ENCODE results near the gene ADAMTS9. TPM values are rescaled to one million over a fixed set of nuclear protein-coding genes. Genes with fewer than 3 reads are reported as not detected.

ADAMTS9 gene
- total and polyA plus RNA-seq, 2 donors (not counting 3 experiments of a cell fraction or from before 2014, with no cell fraction given): 6.5 to 23.9 TPM

DNA sequence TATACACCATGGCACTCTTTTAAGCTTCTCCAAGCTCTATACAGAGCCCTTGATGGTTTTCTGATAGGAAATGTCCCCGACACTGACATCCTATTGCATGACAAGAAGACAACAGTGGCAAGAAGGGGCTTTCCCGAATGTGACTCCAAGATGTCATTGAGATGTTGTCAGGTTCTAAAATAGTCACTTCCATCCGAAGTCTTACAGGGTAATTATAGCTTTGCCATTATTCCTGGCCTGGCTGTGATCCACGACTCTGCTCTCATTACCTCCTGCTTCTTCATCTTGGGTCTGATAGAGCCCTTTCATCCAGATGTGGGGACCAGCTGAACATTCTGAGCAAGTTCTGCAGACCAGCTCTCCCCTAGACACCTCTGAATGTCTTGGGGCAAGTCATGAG is 40.6 kb upstream of the ADAMTS9 start:
- H3K4me1 ChIP-seq (ENCODE audit: control insufficient read depth, extremely low read depth, insufficient read depth, low read length): no peaks in the 10 kb centered on the region
- H3K4me2 ChIP-seq (ENCODE audit: insufficient read depth, low read length): no peak overlapping the region
- H3K27me3 ChIP-seq (ENCODE audit: control insufficient read depth in 2 of 2, insufficient read depth in 2 of 2, low read length in 2 of 2): no peaks in the 10 kb centered on the region
- TF ChIP-seq, protein P1, sequence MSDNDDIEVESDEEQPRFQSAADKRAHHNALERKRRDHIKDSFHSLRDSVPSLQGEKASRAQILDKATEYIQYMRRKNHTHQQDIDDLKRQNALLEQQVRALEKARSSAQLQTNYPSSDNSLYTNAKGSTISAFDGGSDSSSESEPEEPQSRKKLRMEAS (IDR thresholded peaks at IDR 0.05; ENCODE audit: insufficient read depth, insufficient read length): no peak
- TF ChIP-seq EZH2 (IDR thresholded peaks at IDR 0.05; ENCODE audit: borderline replicate concordance, low read depth, low read length, severe bottlenecking) (no peak), POLR2AphosphoS5 (IDR thresholded peaks at IDR 0.05; ENCODE audit: insufficient read depth, low read depth, low read length) (no peak), GATA2 (IDR thresholded peaks at IDR 0.05; ENCODE audit: insufficient read depth, insufficient read length, low read depth, low read length) (no peak), JUN (IDR thresholded peaks at IDR 0.05; ENCODE audit: borderline replicate concordance, insufficient read depth, insufficient read length, low read depth) (no peak), FOS (IDR thresholded peaks at IDR 0.05; ENCODE audit: borderline replicate concordance, insufficient read depth, low read length) (no peak), POLR2A (IDR thresholded peaks at IDR 0.05; ENCODE audit: low read depth, low read length) (no peak), MYC (IDR thresholded peaks at IDR 0.05; ENCODE audit: low read depth, low read length) (no peak)
- TF ChIP-seq, protein P2, sequence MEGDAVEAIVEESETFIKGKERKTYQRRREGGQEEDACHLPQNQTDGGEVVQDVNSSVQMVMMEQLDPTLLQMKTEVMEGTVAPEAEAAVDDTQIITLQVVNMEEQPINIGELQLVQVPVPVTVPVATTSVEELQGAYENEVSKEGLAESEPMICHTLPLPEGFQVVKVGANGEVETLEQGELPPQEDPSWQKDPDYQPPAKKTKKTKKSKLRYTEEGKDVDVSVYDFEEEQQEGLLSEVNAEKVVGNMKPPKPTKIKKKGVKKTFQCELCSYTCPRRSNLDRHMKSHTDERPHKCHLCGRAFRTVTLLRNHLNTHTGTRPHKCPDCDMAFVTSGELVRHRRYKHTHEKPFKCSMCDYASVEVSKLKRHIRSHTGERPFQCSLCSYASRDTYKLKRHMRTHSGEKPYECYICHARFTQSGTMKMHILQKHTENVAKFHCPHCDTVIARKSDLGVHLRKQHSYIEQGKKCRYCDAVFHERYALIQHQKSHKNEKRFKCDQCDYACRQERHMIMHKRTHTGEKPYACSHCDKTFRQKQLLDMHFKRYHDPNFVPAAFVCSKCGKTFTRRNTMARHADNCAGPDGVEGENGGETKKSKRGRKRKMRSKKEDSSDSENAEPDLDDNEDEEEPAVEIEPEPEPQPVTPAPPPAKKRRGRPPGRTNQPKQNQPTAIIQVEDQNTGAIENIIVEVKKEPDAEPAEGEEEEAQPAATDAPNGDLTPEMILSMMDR (IDR thresholded peaks at IDR 0.05; ENCODE audit: extremely low read depth in 1 of 2, insufficient read depth in 1 of 2, low read depth in 1 of 2, low read length in 2 of 2): no peak
- H3K9me3 ChIP-seq (replicated peaks; ENCODE audit: control insufficient read depth, insufficient read depth, low read length): no peaks in the 10 kb centered on the region
- peak; percentile 63 for FAIRE-seq
- H2AFZ ChIP-seq (ENCODE audit: low read depth, low read length): no peak overlapping the region
- DNase-seq (ENCODE audit: low read depth, low spot score): no peak
- no peak overlapping the region for H3K27ac ChIP-seq (ENCODE audit: insufficient read depth, low read depth, low read length)
- H4K20me1 ChIP-seq (replicated peaks; ENCODE audit: control insufficient read depth, extremely low read depth, insufficient read depth, low read length): no peaks in the 10 kb centered on the region
- no peak overlapping the region for H3K9ac ChIP-seq (replicated peaks; ENCODE audit: extremely low read depth, insufficient read depth, low read length)
- CTCF ChIA-PET: interaction anchor here (0.9 kb wide), 1 partner anchor 442 kb away, joined by 3 read pairs; no protein-coding TSS in a partner anchor
- dilution Hi-C loops (cut with MboI; ENCODE audit: extremely low pct_ligation_motif_present, low sequenced_read_pairs): no loop called here
- no peaks in the 10 kb centered on the region for H3K79me2 ChIP-seq (ENCODE audit: control insufficient read depth, insufficient read depth, low read length)
- no TSS peak for BruUV-seq (replicated peaks)
- intact Hi-C loops (cut with micrococcal nuclease): no loop called here
- H3K36me3 ChIP-seq (ENCODE audit: control insufficient read depth in 2 of 2, extremely low read depth in 1 of 2, insufficient read depth in 2 of 2, low read length in 2 of 2): no peaks in the 10 kb centered on the region
- H3K9me1 ChIP-seq (replicated peaks; ENCODE audit: control insufficient read depth, extremely low read depth, insufficient read depth, low read length): no peaks in the 10 kb centered on the region
- no peak overlapping the region for H3K4me3 ChIP-seq (replicated peaks in 1 of 3; ENCODE audit: insufficient read depth in 1 of 3, low read depth in 1 of 3, low read length in 3 of 3)
- POLR2A ChIA-PET: no interaction called here
